Mesenchymal stem cell (in vitro differentiated cells and primary cell): ENCODE measurements around the gene STRBP.

ENCODE experiments used
- DNase-seq: peaks from one replicate; pipeline ENCODE4 v3.0.0-alpha.2; 2013
- H2AFZ ChIP-seq: one replicate; pipeline ENCODE4 v1.6.1; 2013; ENCODE audit warnings: low read depth, mild to moderate bottlenecking, control low read depth, inconsistent platforms, low read length, moderate library complexity
- H2AK5ac ChIP-seq: 2 replicates; pipeline ENCODE4 v1.6.1; 2013; ENCODE audit warnings: low read length, moderate library complexity, mild to moderate bottlenecking, inconsistent platforms; ENCODE audit not compliant: severe bottlenecking
- H2BK120ac ChIP-seq: one replicate; pipeline ENCODE4 v1.6.1; 2013; ENCODE audit warnings: low read depth, mild to moderate bottlenecking, inconsistent platforms, low read length, moderate library complexity
- H2BK12ac ChIP-seq, 2 experiments: one replicate each; pipeline ENCODE4 v1.6.1; 2013; ENCODE audit warnings: inconsistent platforms in 2 of 2, low read length in 2 of 2, mild to moderate bottlenecking in 2 of 2, moderate library complexity in 2 of 2, control low read depth in 1 of 2
- H2BK15ac ChIP-seq: one replicate; pipeline ENCODE4 v1.6.1; 2013; ENCODE audit warnings: mild to moderate bottlenecking, low read depth, inconsistent platforms; ENCODE audit not compliant: poor library complexity, severe bottlenecking
- H2BK5ac ChIP-seq: 2 replicates; pipeline ENCODE4 v1.6.1; 2013; ENCODE audit warnings: low read depth, mild to moderate bottlenecking, low read length, control low read depth, inconsistent platforms; ENCODE audit not compliant: poor library complexity, severe bottlenecking
- H3K14ac ChIP-seq, 2 experiments: one replicate each; pipeline ENCODE4 v1.6.1; 2013; ENCODE audit warnings: inconsistent platforms in 2 of 2, low read length in 2 of 2, control low read depth in 1 of 2, mild to moderate bottlenecking in 1 of 2, moderate library complexity in 1 of 2
- H3K18ac ChIP-seq, 2 experiments: one replicate each; pipeline ENCODE4 v1.6.1; 2013; ENCODE audit warnings: inconsistent platforms in 2 of 2, low read length in 2 of 2, control low read depth in 1 of 2, low read depth in 1 of 2, mild to moderate bottlenecking in 1 of 2
- H3K23ac ChIP-seq, 2 experiments: one replicate each; pipeline ENCODE4 v1.6.1; 2013; ENCODE audit warnings: inconsistent platforms in 2 of 2, low read length in 2 of 2, mild to moderate bottlenecking in 2 of 2, moderate library complexity in 2 of 2, control low read depth in 1 of 2
- H3K27ac ChIP-seq: 2 replicates; pipeline ENCODE4 v1.5.1; 2013; ENCODE audit warnings: mild to moderate bottlenecking, moderate library complexity, low read length, control low read depth, inconsistent platforms; ENCODE audit not compliant: poor library complexity, severe bottlenecking
- H3K27me3 ChIP-seq, 2 experiments: 2 replicates each; pipeline versions ENCODE4 v1.6.1 to v1.7.0; 2013; ENCODE audit warnings: low read length in 2 of 2, mild to moderate bottlenecking in 2 of 2, moderate library complexity in 2 of 2, control low read depth in 1 of 2, inconsistent platforms in 1 of 2; ENCODE audit not compliant: control insufficient read depth in 1 of 2, insufficient read depth in 1 of 2
- H3K36me3 ChIP-seq, 2 experiments: 2 replicates each; pipeline versions ENCODE4 v1.6.1 to v1.7.0; 2013; ENCODE audit warnings: low read length in 2 of 2, control low read depth in 1 of 2, inconsistent platforms in 1 of 2, low read depth in 1 of 2, mild to moderate bottlenecking in 1 of 2; ENCODE audit not compliant: insufficient read depth in 2 of 2, control insufficient read depth in 1 of 2
- H3K4ac ChIP-seq, 2 experiments: one replicate each; pipeline ENCODE4 v1.6.1; 2013; ENCODE audit warnings: inconsistent platforms in 2 of 2, low read length in 2 of 2, mild to moderate bottlenecking in 2 of 2, moderate library complexity in 2 of 2, control low read depth in 1 of 2, low read depth in 1 of 2
- H3K4me1 ChIP-seq: 2 replicates; pipeline ENCODE4 v1.6.1; 2013; ENCODE audit warnings: low read depth, low read length, control low read depth; ENCODE audit not compliant: control insufficient read depth, insufficient read depth
- H3K4me2 ChIP-seq: 2 replicates; pipeline ENCODE4 v1.6.1; 2013; ENCODE audit warnings: low read length, mild to moderate bottlenecking, inconsistent platforms; ENCODE audit not compliant: poor library complexity, severe bottlenecking
- H3K4me3 ChIP-seq, 2 experiments: 2 replicates each; pipeline versions ENCODE4 v1.5.1 to v1.7.0; 2013; ENCODE audit warnings: low read length in 2 of 2, mild to moderate bottlenecking in 2 of 2, control low read depth in 1 of 2, low read depth in 1 of 2; ENCODE audit not compliant: insufficient read depth in 1 of 2
- H3K79me1 ChIP-seq: replicated peaks from 2 replicates; pipeline ENCODE4 v1.6.1; 2013; ENCODE audit warnings: mild to moderate bottlenecking, control low read depth, low read length, inconsistent platforms; ENCODE audit not compliant: poor library complexity, severe bottlenecking
- H3K9ac ChIP-seq: 2 replicates; pipeline ENCODE4 v1.7.0; 2013; ENCODE audit warnings: mild to moderate bottlenecking, low read length, moderate library complexity
- H3K9me3 ChIP-seq: 2 replicates; pipeline ENCODE4 v1.7.0; 2013; ENCODE audit warnings: mild to moderate bottlenecking, low read length; ENCODE audit not compliant: control insufficient read depth
- H4K8ac ChIP-seq: one replicate; pipeline ENCODE4 v1.6.1; 2013; ENCODE audit warnings: inconsistent platforms, mild to moderate bottlenecking, low read length, moderate library complexity
- H4K91ac ChIP-seq: one replicate; pipeline ENCODE4 v1.6.1; 2013; ENCODE audit warnings: mild to moderate bottlenecking, low read length, inconsistent platforms
- WGBS: methylation state at CpG from one replicate; pipeline ENCODE4 v1.1.7; 2013; ENCODE audit warnings: mixed read lengths; 5-methylcytosine and 5-hydroxymethylcytosine counted together

The STRBP gene

GRCh38 chr9:123119566-123119965, 148.8 kb downstream of the STRBP start:
- Histone ChIP-seq H2BK120ac (no peak overlapping the region), H3K79me1 (no peaks in the 10 kb centered on the region), H3K36me3 (peaks cover 0 to 4% of the 10 kb centered on the region in 2 experiments), H2BK15ac (no peak overlapping the region), H3K18ac (no peak overlapping the region), H3K14ac (no peak overlapping the region), H3K23ac (no peak overlapping the region), H4K91ac (no peak overlapping the region), H2BK12ac (no peak overlapping the region), H3K9ac (no peak overlapping the region), H2AK5ac (peak overlapping the region; percentile 86), H3K27me3 (no peaks in the 10 kb centered on the region), H3K4me2 (no peak overlapping the region), H4K8ac (no peak overlapping the region), H3K4me1 (peaks cover 9% of the 10 kb centered on the region), H2BK5ac (no peak overlapping the region), H2AFZ (no peak overlapping the region), H3K9me3 (no peaks in the 10 kb centered on the region), H3K27ac (no peak overlapping the region), H3K4me3 (no peak overlapping the region), H3K4ac (no peak overlapping the region)
- no peak for DNase-seq
- 86% methylated on average over 5 of the region's 7 CpGs for WGBS

- H2BK12ac ChIP-seq, result no peak overlapping the region
- no peak overlapping the region for H3K27ac ChIP-seq
- H4K8ac ChIP-seq, result no peak overlapping the region
- no peaks in the 10 kb centered on the region for H3K27me3 ChIP-seq
- H2BK120ac ChIP-seq, result no peak overlapping the region
- no peak overlapping the region for H3K4me2 ChIP-seq
- no peak overlapping the region for H3K23ac ChIP-seq
- WGBS, result 98% methylated on average over 5 of the region's 6 CpGs
- no peak overlapping the region for H3K4me3 ChIP-seq
- no peak overlapping the region for H4K91ac ChIP-seq
- no peak overlapping the region for H3K9ac ChIP-seq
- no peak overlapping the region for H2BK15ac ChIP-seq
- H3K4me1 ChIP-seq, result peaks cover 11% of the 10 kb centered on the region
- no peak overlapping the region for H3K18ac ChIP-seq
- no peak overlapping the region for H2AFZ ChIP-seq
- no peaks in the 10 kb centered on the region for H3K79me1 ChIP-seq
- no peaks in the 10 kb centered on the region for H3K9me3 ChIP-seq
- peaks cover 0 to 20% of the 10 kb centered on the region in 2 experiments for H3K36me3 ChIP-seq
- H3K14ac ChIP-seq, result no peak overlapping the region
- no peak overlapping the region for H3K4ac ChIP-seq
- no peak overlapping the region for H2BK5ac ChIP-seq
- H2AK5ac ChIP-seq, result no peak overlapping the region
- no peak for DNase-seq
These were observed 152.3 kb downstream of the STRBP start for GRCh38 chr9:123116036-123116435.

GRCh38 chr9:123115146-123115913, 153.1 kb downstream of the STRBP start:
- no peaks in the 10 kb centered on the region for H3K79me1 ChIP-seq
- H3K36me3 ChIP-seq, result peaks cover 6 to 27% of the 10 kb centered on the region in 2 experiments
- no peak overlapping the region for H2BK12ac ChIP-seq
- no peak overlapping the region for H3K4ac ChIP-seq
- no peak for DNase-seq
- no peak overlapping the region for H3K4me3 ChIP-seq
- H3K23ac ChIP-seq, result no peak overlapping the region
- H2BK15ac ChIP-seq, result no peak overlapping the region
- H2AK5ac ChIP-seq, result no peak overlapping the region
- H3K27ac ChIP-seq, result no peak overlapping the region
- H4K91ac ChIP-seq, result no peak overlapping the region
- H3K14ac ChIP-seq, result no peak overlapping the region
- H2BK120ac ChIP-seq, result no peak overlapping the region
- no peak overlapping the region for H3K9ac ChIP-seq
- no peak overlapping the region for H2BK5ac ChIP-seq
- H3K18ac ChIP-seq, result no peak overlapping the region
- H3K4me1 ChIP-seq, result peaks cover 9% of the 10 kb centered on the region
- no peak overlapping the region for H4K8ac ChIP-seq
- no peak overlapping the region for H2AFZ ChIP-seq
- H3K4me2 ChIP-seq, result no peak overlapping the region
- WGBS, result 97% methylated on average over 16 of the region's 16 CpGs
- no peaks in the 10 kb centered on the region for H3K9me3 ChIP-seq
- no peaks in the 10 kb centered on the region for H3K27me3 ChIP-seq

GRCh38 chr9:123113185-123113584, 155.2 kb downstream of the STRBP start:
- no peak overlapping the region for H2BK120ac ChIP-seq
- no peak overlapping the region for H2BK15ac ChIP-seq
- no peak overlapping the region for H3K27ac ChIP-seq
- no peak overlapping the region for H3K14ac ChIP-seq
- no peak overlapping the region for H3K9ac ChIP-seq
- H3K27me3 ChIP-seq, result no peaks in the 10 kb centered on the region
- no peak overlapping the region for H3K4ac ChIP-seq
- no peak overlapping the region for H4K8ac ChIP-seq
- peaks cover 5% of the 10 kb centered on the region for H3K79me1 ChIP-seq
- no peak overlapping the region for H2AK5ac ChIP-seq
- H3K36me3 ChIP-seq, result peaks cover 26 to 47% of the 10 kb centered on the region in 2 experiments
- no peak overlapping the region for H3K18ac ChIP-seq
- H3K4me3 ChIP-seq, result no peak overlapping the region
- H2AFZ ChIP-seq, result no peak overlapping the region
- H3K4me2 ChIP-seq, result no peak overlapping the region
- WGBS, result 79% methylated on average over 7 of the region's 7 CpGs
- H3K9me3 ChIP-seq, result no peaks in the 10 kb centered on the region
- H2BK12ac ChIP-seq, result no peak overlapping the region
- no peak for DNase-seq
- no peak overlapping the region for H4K91ac ChIP-seq
- H3K4me1 ChIP-seq, result peaks cover 5% of the 10 kb centered on the region
- H2BK5ac ChIP-seq, result no peak overlapping the region
- no peak overlapping the region for H3K23ac ChIP-seq
